Mucosa of descending colon (tissue), 3 donors: Measurements from ENCODE around the gene GRXCR1. TPM values are rescaled to one million over a fixed set of nuclear protein-coding genes. Genes with fewer than 3 reads are reported as not detected.

Experiments
- ATAC-seq: fragments of 200-7000 bp; cut with Tn5 transposase; one replicate; pipeline ENCODE4 v1.9.1; 2020; ENCODE audit warnings: mild to moderate bottlenecking, moderate library complexity
- DNase-seq, 3 donors: peaks; one replicate each; pipeline ENCODE4 v3.0.0-alpha.2; 2020
- H3K36me3 ChIP-seq: fragments of 200-600 bp; one replicate; pipeline ENCODE4 v1.8.0; 2021; ENCODE audit warnings: low read depth, mild to moderate bottlenecking
- H3K4me1 ChIP-seq: fragments of 200-600 bp; one replicate; pipeline ENCODE4 v1.8.0; 2021; ENCODE audit warnings: low read depth, mild to moderate bottlenecking
- H3K4me3 ChIP-seq: fragments of 200-600 bp; one replicate; pipeline ENCODE4 v1.8.0; 2021; ENCODE audit warnings: mild to moderate bottlenecking
- H3K9me3 ChIP-seq: fragments of 200-600 bp; one replicate; pipeline ENCODE4 v1.8.0; 2021; ENCODE audit warnings: mild to moderate bottlenecking
- CTCF ChIP-seq: fragments of 200-600 bp; IDR thresholded peaks from one replicate; pipeline ENCODE4 v1.8.0; 2022; ENCODE audit warnings: antibody characterized with exemption, mild to moderate bottlenecking
- intact Hi-C, 2 donors: fragments of 100-400 bp; cut with DNase I in 1 of 2; cut with micrococcal nuclease in 1 of 2; formaldehyde crosslinking; loops; one replicate each; pipeline versions ENCODE4 v1.11.0 to v1.11.1; 2022; cut with DNase I, micrococcal nuclease
- total RNA-seq, 3 donors: library from RNA; stranded (reverse); fragmentation: NEBNext Ultra II Directional in 2 of 3; extraction: Animal tissue kit (Norgen Biotek cat#: 25700) in 2 of 3; gene quantifications; one replicate each; pipeline versions ENCODE4 v1.2.1 to v1.2.4, GENCODE V29; 2021 to 2023
- donor health status: DM: no; HTN: no; CAD: no; lungs with moderate emphysema.
- donor health status: DM: no; HTN: no; CAD: no.
- donor health status: DM: no; HTN: yes; CAD: no.

Gene GRXCR1
- total RNA-seq, 3 donors from 2014 or later = not detected

- Histone ChIP-seq H3K36me3 (no peaks in the 10 kb centered on the region), H3K4me1 (no peaks in the 10 kb centered on the region), H3K9me3 (no peaks in the 10 kb centered on the region), H3K4me3 (no peak overlapping the region)
- peak; percentile 57 for ATAC-seq
- intact Hi-C loops = loop anchor here (5.0 kb wide), 3 partner anchors 293 to 583 kb away; no protein-coding TSS in a partner anchor
- peak in 1 of 3 donors; percentile 81 for DNase-seq
- TF ChIP-seq CTCF = peak; percentile 32
Observed at GRCh38 chr4:42865572-42866189, 26.8 kb upstream of the GRXCR1 start.

GRCh38 chr4:42871261-42871660, 21.3 kb upstream of the GRXCR1 start:
- ATAC-seq = no peak
- H3K9me3 ChIP-seq = no peaks in the 10 kb centered on the region
- H3K4me1 ChIP-seq = no peaks in the 10 kb centered on the region
- no peak for DNase-seq
- no peak overlapping the region for H3K4me3 ChIP-seq
- intact Hi-C loops = no loop called here
- no peaks in the 10 kb centered on the region for H3K36me3 ChIP-seq
- no peak for TF ChIP-seq CTCF

GRCh38 chr4:42871671-42872290, 20.7 kb upstream of the GRXCR1 start:
- no peak for TF ChIP-seq CTCF
- no peaks in the 10 kb centered on the region for H3K9me3 ChIP-seq
- H3K36me3 ChIP-seq = no peaks in the 10 kb centered on the region
- DNase-seq (no peak), ATAC-seq (no peak)
- H3K4me3 ChIP-seq = no peak overlapping the region
- H3K4me1 ChIP-seq = no peaks in the 10 kb centered on the region
- intact Hi-C loops = no loop called here

GRCh38 chr4:42878863-42879262, 13.7 kb upstream of the GRXCR1 start:
- intact Hi-C loops = no loop called here
- Histone ChIP-seq H3K36me3 (no peaks in the 10 kb centered on the region), H3K4me3 (no peak overlapping the region), H3K9me3 (no peaks in the 10 kb centered on the region), H3K4me1 (no peaks in the 10 kb centered on the region)
- TF ChIP-seq CTCF = no peak
- ATAC-seq (no peak), DNase-seq (no peak)

GRCh38 chr4:42881253-42881652, 11.3 kb upstream of the GRXCR1 start:
- DNase-seq (no peak), ATAC-seq (no peak)
- intact Hi-C loops = no loop called here
- Histone ChIP-seq H3K36me3 (no peaks in the 10 kb centered on the region), H3K4me3 (no peak overlapping the region), H3K9me3 (no peaks in the 10 kb centered on the region), H3K4me1 (no peaks in the 10 kb centered on the region)
- TF ChIP-seq CTCF = no peak
